ENCODE measurements around the gene MAN1C1.

GRCh38 chr1:25716320-25716719 lies 99.7 kb downstream of the MAN1C1 start:
- TF ChIP-seq POLR2A (IDR thresholded peaks at IDR 0.05), result no peak
- no peak for TF ChIP-seq POLR2AphosphoS5 (IDR thresholded peaks at IDR 0.05)
